GM19397 (cell line): ENCODE results near the gene CUL3.
"Not testable (repeated sequence)": the region's sequence is repeated elsewhere in the genome, so short reads cannot be mapped to it uniquely, and the experiment has no call there.

Experiments
- ATAC-seq: cut with Tn5 transposase; IDR thresholded peaks from one replicate; pipeline ENCODE4 v1.9.1; 2021; ENCODE audit warnings: mild to moderate bottlenecking, moderate library complexity; ENCODE audit not compliant: unreplicated experiment

Gene CUL3

DNA sequence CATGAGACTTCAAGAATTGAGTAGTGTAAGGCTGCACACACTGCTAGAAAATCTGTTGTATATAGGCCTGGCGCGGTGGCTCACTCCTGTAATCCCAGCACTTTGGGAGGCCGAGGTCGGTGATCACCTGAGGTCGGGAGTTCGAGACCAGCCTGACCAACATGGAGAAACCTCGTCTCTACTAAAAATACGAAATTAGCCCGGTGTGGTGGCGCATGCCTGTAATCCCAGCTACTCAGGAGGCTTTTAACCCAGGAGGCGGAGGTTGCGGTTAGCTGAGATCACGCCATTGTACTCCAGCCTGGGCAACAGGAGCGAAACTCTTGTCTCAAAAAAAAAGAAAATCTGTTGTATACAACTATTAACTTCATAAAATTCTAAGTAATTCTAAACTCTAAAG lies 2.1 kb downstream of the CUL3 start:
- ATAC-seq, result not testable (repeated sequence)

- ATAC-seq, result no peak
Measured at GRCh38 chr2:224580248-224580647, 4.9 kb downstream of the CUL3 start.

DNA sequence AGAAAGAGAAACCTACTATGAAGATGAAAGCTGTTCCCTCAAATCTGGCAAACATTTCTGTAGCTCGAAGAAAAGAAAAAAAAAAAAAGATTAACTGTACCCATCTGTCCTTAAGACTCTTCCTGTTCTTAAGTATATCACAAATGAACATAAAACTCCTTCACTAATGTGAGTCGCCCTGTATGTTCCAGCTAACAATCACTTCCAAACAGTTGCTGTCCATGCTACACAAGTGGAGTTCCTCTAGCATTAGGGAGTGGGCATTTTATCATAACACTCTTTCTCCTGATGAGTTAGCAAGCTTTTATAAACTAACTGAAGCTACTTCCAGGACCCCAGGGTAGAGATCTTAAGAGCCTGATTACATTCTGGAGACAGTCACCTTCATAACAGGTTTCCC lies 5.8 kb downstream of the CUL3 start:
- ATAC-seq, result no peak

DNA sequence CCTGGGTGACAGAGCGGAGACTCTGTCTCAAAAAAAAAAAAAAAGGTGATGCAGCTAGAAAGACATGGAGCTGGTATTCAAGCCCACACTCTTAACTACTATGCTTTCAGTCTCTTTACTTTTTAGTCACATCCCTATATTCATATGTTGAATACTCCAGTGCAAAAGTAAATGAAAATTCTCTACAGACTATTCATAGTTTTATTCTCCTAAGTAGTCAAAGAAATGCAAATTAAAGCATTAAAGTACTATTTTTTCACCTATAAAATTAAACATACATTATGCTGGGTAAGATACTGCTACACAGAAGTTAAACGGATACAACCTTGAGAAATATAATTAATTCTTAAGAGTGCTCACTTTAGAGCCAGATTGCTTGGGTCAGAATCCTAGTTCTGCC lies 7.6 kb downstream of the CUL3 start:
- no peak for ATAC-seq

GRCh38 chr2:224576088-224576715 lies 9.0 kb downstream of the CUL3 start:
- ATAC-seq, result peak; percentile 85

- no peak for ATAC-seq
Measured at GRCh38 chr2:224574423-224575084, 10.6 kb downstream of the CUL3 start.

DNA sequence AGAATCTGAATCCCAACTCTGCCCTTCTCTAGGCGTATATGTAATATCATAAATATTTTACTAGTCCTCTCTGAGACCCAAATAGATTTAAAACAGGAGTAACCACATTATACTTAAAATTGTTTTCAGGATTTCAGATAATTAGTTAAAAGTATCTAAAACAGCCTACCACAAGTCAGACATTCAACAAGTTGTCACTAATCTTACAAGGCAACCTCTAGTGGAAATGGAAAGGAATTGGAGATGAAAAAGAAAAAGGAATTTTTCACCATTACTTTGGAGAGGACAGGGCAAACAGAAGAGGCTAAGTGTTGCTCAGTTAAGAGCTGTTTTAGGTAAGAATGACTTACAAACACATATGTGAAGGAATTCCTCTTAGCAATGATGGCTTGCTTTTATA lies 11.4 kb downstream of the CUL3 start:
- no peak for ATAC-seq

DNA sequence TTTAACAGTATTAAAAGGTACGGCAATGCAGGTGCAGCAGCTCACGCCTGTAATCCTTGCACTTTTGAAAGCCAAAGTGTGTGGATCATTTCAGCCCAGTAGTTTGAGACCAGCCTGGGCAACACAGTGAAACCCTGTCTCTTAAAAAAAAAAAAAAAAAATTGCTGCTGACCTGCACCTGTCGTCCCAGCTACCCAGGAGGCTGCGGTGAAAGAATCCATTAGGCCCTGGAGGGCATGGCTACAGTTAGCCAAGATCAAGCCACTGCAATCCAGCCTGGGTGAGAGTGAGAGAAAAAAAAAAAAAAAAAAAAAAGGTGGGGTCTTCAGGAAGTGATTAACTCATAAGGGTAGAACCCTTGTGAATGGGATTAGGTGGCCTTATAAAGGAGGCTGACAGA lies 12.8 kb downstream of the CUL3 start:
- ATAC-seq, result no peak

DNA sequence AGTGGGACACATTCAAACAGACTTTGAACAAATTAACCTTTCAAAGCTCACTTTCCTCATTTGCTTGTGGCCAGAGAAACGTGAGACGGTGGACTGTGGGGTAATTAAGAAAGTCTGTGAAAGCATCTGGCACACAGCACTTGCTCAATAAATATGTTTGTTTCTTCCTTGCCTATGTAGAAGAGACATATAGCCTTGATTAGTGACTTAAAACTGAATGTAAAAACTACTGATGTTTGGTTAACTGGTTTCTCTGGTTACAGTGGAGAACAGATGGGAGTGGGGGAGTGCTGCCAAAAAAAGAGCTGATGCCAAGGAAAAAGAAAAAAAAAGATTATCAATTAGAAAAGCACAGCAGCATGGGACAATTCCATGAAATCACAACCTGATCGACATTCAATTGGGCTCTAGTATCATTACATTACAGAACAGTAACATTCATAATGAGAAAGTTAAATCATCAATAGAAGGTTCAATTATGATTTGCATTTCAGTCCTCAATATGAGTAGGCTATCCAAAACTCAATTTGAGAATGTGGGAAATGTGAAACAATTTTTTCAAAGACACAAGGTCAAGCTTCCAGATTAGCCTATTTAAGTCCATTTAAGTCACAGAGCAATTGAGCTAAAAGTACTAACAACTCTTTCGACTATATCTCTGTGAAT lies 14.7 kb downstream of the CUL3 start:
- ATAC-seq, result no peak

GRCh38 chr2:224569654-224570053 lies 15.5 kb downstream of the CUL3 start:
- no peak for ATAC-seq

GRCh38 chr2:224565452-224566035 lies 19.6 kb downstream of the CUL3 start:
- ATAC-seq, result no peak

DNA sequence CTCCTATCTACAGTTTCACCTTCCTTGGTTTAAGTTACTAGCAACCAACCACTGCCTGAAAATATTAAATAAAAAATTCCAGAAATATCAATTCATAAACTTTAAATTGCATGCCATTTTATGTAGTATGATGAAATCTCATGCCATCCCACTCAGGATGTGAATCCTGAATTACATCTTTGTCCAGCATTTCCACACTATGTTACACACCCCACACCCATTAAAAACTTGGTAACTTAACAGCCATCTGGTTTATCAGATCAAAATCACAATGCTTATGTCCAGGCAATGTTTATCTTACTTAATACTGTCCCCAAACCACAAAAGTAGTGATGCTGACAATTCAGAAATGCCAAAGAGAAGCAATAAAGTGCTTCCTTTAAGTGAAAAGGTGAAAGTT lies 21.6 kb downstream of the CUL3 start:
- no peak for ATAC-seq

DNA sequence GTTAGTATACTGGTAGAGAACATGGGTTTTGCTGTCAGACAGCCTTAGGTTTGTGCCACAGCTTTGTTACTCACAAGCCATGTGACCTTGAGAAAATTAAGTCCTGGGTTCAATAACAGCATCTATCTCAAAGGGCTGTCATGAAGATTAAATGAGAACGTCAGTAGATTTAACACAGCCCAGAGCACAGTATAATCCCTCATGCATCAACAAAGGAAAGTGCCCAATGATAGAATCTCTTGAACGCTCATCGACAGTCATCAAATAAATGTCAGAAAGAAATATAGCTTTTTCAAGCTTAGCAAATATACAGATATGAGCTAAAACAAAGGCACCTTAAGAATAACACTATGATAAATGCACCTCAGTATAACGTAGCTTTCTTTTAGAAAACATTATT lies 22.3 kb downstream of the CUL3 start:
- no peak for ATAC-seq

GRCh38 chr2:224561234-224562005 lies 23.7 kb downstream of the CUL3 start:
- ATAC-seq, result peak; percentile 54

DNA sequence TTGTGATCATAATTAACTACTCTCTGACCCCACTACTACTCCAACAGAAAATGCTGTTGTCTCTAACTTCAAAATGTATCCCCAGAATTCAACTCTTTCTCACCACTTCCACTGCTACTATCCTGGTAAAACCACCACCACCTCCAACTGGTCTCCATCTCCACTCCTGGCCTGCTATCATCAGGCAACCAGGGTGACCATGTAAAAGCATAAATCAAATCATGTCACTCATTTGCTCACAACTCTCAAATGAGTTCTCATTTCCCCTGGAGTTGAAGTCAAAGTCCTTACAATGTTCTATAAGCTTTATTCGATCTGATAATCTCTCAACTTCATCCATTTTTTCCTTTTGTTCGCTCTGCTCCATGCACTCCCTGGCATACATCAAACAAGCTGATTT lies 24.6 kb downstream of the CUL3 start:
- no peak for ATAC-seq

GRCh38 chr2:224557610-224558009 lies 27.6 kb downstream of the CUL3 start:
- no peak for ATAC-seq

GRCh38 chr2:224556381-224556780 lies 28.8 kb downstream of the CUL3 start:
- ATAC-seq, result no peak

DNA sequence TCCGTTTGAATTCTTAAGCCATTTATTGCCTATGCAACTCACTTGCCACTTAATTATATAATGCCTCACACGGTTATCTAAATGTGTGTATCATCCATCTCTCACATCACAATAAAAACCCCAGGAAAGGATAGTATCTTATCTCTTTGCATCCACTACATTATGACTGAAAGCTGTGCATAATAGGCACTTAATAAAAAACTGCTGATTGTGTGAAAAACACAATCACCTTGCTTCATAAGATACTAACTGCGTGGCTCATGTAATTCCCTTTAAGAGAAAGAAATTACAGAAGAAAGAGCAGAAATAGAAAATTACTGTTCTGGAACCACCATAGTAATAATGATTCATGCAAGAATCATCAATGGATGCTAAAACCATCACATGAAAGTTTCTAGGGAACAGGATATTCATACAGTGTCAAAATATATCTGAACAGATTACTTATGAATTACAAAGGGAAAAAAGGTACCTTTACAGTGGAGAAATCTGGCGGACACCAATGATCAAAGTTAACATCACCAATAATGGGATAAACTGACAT lies 29.3 kb downstream of the CUL3 start:
- no peak for ATAC-seq

DNA sequence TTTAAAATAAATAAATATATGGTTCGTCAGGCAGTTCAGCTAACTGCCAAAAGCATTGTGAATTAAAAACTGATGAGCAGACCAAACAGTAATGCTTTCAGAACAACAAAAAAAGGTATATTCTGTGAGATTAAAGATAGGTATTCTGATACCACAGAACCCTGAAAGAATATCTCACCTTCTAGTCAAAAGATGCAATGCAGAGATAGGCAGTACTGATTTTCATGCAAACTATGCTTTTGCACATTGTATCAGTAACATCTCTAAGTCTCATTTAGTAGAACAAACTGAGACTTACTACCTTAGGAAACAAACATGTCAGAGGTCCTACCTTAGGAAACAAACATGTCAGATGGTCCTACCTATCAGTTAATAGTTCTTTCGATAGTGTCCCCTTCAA lies 32.4 kb downstream of the CUL3 start:
- ATAC-seq, result no peak

DNA sequence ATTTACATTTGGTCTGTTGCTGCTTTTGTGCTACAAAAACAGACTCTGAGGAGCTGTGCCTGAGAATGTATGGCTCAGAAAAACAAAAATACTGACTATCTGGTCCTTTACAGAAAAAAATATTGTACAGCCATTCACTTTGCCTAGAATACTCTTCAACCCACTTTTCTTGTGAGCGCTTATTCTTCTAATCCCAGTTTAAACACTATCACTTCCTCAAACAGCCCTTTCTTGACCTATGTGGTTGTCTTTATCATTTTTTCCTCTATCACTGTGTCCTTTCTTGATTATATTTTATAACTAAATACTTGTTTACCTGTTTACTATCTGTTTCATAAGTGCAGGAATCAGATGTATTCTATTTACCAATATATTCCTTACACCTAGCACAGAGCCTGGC lies 33.5 kb downstream of the CUL3 start:
- ATAC-seq, result no peak

- no peak for ATAC-seq
Measured at GRCh38 chr2:224546926-224547325, 38.2 kb downstream of the CUL3 start.
